GM21576 (cell line): Measurements from ENCODE around the gene EPM2A.
"Not testable (repeated sequence)": the region's sequence is repeated elsewhere in the genome, so short reads cannot be mapped to it uniquely, and the experiment has no call there.

Experiments
- ATAC-seq: cut with Tn5 transposase; IDR thresholded peaks from one replicate; pipeline ENCODE4 v1.9.1; 2021; ENCODE audit warnings: mild to moderate bottlenecking, moderate library complexity; ENCODE audit not compliant: unreplicated experiment

The EPM2A gene

GRCh38 chr6:145731447-145731846 is 3.9 kb downstream of the EPM2A start:
- no peak for ATAC-seq

GRCh38 chr6:145729887-145730286 is 5.4 kb downstream of the EPM2A start:
- no peak for ATAC-seq

- no peak for ATAC-seq
These were observed 6.6 kb downstream of the EPM2A start for GRCh38 chr6:145728444-145729385.

- no peak for ATAC-seq
These were observed 7.4 kb downstream of the EPM2A start for GRCh38 chr6:145727817-145728388.

- no peak for ATAC-seq
These were observed 9.8 kb downstream of the EPM2A start for GRCh38 chr6:145725570-145725969.

GRCh38 chr6:145723646-145724045 is 11.7 kb downstream of the EPM2A start:
- ATAC-seq, result no peak

GRCh38 chr6:145722190-145722589 is 13.1 kb downstream of the EPM2A start:
- no peak for ATAC-seq

- ATAC-seq, result no peak
These were observed 14.2 kb downstream of the EPM2A start for GRCh38 chr6:145721144-145721543.

GRCh38 chr6:145715426-145715825 is 19.9 kb downstream of the EPM2A start:
- no peak for ATAC-seq

GRCh38 chr6:145714731-145715130 is 20.6 kb downstream of the EPM2A start:
- ATAC-seq, result no peak

GRCh38 chr6:145713773-145714172 is 21.5 kb downstream of the EPM2A start:
- ATAC-seq, result no peak

- no peak for ATAC-seq
These were observed 23.9 kb downstream of the EPM2A start for GRCh38 chr6:145711372-145711771.

- ATAC-seq, result no peak
These were observed 27.9 kb downstream of the EPM2A start for GRCh38 chr6:145707397-145707796.

GRCh38 chr6:145705561-145705960 is 29.8 kb downstream of the EPM2A start:
- ATAC-seq, result no peak

- no peak for ATAC-seq
These were observed 31.1 kb downstream of the EPM2A start for GRCh38 chr6:145704143-145704781.

- ATAC-seq, result no peak
These were observed 35.9 kb downstream of the EPM2A start for GRCh38 chr6:145699462-145699861.

GRCh38 chr6:145697401-145697800 is 37.9 kb downstream of the EPM2A start:
- ATAC-seq, result not testable (repeated sequence)

GRCh38 chr6:145694083-145694737 is 41.1 kb downstream of the EPM2A start:
- no peak for ATAC-seq

GRCh38 chr6:145690969-145691368 is 44.4 kb downstream of the EPM2A start:
- ATAC-seq, result no peak

- no peak for ATAC-seq
These were observed 45.8 kb downstream of the EPM2A start for GRCh38 chr6:145689529-145689928.

GRCh38 chr6:145688493-145688905 is 46.8 kb downstream of the EPM2A start:
- no peak for ATAC-seq
